Activated CD4-positive, alpha-beta T cell treated with anti-CD3 and anti-CD28 coated beads, Interleukin-2, amount 10 ng/mL, durations not matched to agents 7 days and 5 days (primary cell): ENCODE data around the gene HERC2. TPM values are rescaled to one million over a fixed set of nuclear protein-coding genes. Genes with fewer than 3 reads are reported as not detected.
"Not testable (repeated sequence)": the region's sequence is repeated elsewhere in the genome, so short reads cannot be mapped to it uniquely, and the experiment has no call there.

Source experiments
- CTCF ChIA-PET: fragments of 350-600 bp; sonication (Branson Sonifier 250); formaldehyde crosslinking; loops from one replicate; lab custom pipeline; 2021; ENCODE audit warnings: antibody characterized with exemption; lab: Charles Lee
- POLR2A ChIA-PET: fragments of 350-600 bp; sonication (Branson Sonifier 250); formaldehyde crosslinking; loops from one replicate; lab custom pipeline; 2021; ENCODE audit warnings: antibody characterized with exemption; lab: Charles Lee
- DNase-seq: peaks from one replicate; pipeline ENCODE4 v3.0.0-alpha.2; 2020
- H3K27ac Mint-ChIP-seq: one replicate; pipeline ENCODE4 v1.8.0; 2021; ENCODE audit warnings: mild to moderate bottlenecking, moderate library complexity, mixed read lengths
- H3K27me3 Mint-ChIP-seq: one replicate; pipeline ENCODE4 v1.8.0; 2021; ENCODE audit warnings: mixed read lengths
- H3K36me3 Mint-ChIP-seq: one replicate; pipeline ENCODE4 v1.8.0; 2021; ENCODE audit warnings: low read depth, mixed read lengths
- H3K4me1 Mint-ChIP-seq: one replicate; pipeline ENCODE4 v1.8.0; 2021; ENCODE audit warnings: mixed read lengths
- H3K4me3 Mint-ChIP-seq: one replicate; pipeline ENCODE4 v1.8.0; 2021; ENCODE audit warnings: mild to moderate bottlenecking, moderate library complexity, mixed read lengths
- H3K9me3 Mint-ChIP-seq: one replicate; pipeline ENCODE4 v1.8.0; 2021; ENCODE audit warnings: mixed read lengths
- total RNA-seq, 2 experiments: library from RNA; stranded (reverse); gene quantifications; one replicate each; pipeline ENCODE4 v1.2.3, GENCODE V29; 2021

HERC2 gene
- total RNA-seq, 2 experiments from 2014 or later, result 47.8 to 48.2 TPM

DNA sequence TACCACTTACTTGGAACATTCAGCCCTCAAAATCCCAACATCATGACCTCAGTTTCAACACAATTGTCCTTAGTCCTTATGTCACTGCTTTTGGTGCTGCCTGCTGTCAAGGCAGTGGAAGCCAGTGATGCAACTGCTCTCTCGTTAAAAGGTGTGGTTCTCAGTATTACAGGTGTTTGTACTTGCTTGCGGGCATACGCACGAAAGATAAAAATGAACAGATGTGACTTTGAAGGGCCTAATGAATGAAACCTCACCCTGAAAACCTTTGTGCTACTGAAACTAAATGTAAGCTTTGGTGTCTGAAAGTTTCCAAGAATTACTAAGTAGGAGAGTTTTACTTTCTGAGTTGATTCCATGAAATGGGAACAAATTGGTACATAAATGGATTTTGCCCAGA, 25.2 kb downstream of the HERC2 start:
- H3K4me1 Mint-ChIP-seq, H3K27ac Mint-ChIP-seq, H3K4me3 Mint-ChIP-seq, H3K27me3 Mint-ChIP-seq, DNase-seq, CTCF ChIA-PET, H3K9me3 Mint-ChIP-seq, POLR2A ChIA-PET: not testable (repeated sequence)
- H3K36me3 Mint-ChIP-seq, result peaks cover 18% of the 10 kb centered on the region

DNA sequence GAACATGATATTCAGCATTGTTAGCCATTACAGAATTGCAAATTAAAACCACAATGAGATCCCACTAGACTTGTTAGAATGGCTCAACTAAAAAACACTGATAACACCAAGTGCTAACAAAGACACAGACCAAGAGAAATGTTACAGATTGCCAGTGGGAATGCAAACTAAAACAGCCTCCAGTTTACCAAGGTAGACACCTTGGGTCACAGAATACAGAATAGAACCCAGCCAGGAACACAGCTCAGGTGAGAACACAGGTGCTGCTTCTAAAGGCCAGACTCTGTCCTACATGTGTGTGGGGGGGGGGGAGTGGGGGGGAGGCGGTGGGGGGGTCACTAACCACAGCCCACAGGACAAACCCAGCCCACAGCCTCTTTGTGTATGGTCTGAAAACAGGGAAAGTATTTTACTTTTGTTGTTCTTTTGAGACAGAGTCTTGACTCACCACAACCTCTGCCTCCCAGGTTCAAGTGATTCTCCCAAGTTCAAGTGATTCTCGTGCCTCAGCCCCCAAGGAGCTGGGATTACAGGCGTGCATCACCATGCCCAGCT, 26.9 kb downstream of the HERC2 start:
- H3K4me3 Mint-ChIP-seq, H3K27me3 Mint-ChIP-seq, CTCF ChIA-PET, H3K9me3 Mint-ChIP-seq, POLR2A ChIA-PET, DNase-seq, H3K4me1 Mint-ChIP-seq, H3K27ac Mint-ChIP-seq: not testable (repeated sequence)
- H3K36me3 Mint-ChIP-seq, result peaks cover 31% of the 10 kb centered on the region

DNA sequence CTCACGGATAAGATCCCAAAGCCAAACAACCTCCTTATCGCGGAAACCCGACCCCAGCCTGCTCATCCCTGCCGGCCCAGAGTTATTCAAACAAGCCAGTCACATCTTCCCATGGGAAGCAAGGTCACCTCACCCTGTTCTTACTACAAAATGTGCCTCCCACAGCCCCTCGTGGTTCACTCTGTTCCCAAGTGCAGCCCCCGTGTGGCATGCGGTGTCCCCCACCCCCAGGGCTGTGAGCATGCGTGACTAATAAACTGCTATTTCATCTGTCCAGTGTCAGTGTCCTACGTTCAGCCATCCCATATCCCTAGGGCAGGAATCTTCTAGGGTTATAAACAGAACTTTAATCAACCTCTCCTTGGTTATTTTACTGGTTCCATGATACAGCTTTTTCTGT, 27.4 kb downstream of the HERC2 start:
- DNase-seq, H3K4me1 Mint-ChIP-seq, H3K4me3 Mint-ChIP-seq, H3K27ac Mint-ChIP-seq, H3K9me3 Mint-ChIP-seq, H3K27me3 Mint-ChIP-seq, CTCF ChIA-PET, POLR2A ChIA-PET: not testable (repeated sequence)
- H3K36me3 Mint-ChIP-seq, result peaks cover 36% of the 10 kb centered on the region

DNA sequence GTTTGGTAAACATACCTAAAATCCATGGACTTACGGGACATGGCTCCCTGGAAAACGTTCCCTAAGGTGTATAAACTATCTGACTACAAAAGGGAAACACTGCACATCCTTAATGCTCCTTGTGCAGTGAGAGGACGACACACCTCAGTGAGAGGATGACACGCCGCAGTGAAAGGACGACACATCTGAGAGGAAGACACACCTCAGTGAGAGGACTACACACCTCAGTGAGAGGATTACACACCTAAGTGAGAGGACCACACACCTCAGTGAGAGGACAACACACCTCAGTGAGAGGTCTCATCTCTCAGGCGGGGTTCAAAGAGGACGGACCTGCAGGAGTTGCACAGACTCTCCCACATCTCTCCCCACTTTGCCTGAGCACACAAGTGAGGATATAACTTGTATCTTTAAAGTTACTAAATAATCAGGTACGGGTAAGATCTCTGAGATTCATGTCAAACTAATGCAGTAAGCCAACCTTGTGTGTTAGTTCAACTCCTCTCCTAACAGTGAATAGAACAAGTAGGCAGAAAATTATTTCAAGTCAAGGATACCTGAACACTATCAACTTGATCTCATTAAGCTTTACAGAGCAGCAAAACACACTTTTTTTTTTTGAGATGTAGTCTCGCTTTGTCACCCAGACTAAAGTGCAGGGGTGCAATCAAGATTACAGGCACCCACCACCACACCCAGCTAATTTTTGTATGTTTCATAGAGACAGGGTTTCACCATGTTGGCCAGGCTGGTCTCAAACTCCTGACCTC, 32.1 kb downstream of the HERC2 start:
- Mint-ChIP-seq H3K4me3 (no peak overlapping the region), H3K27me3 (no peaks in the 10 kb centered on the region), H3K4me1 (peaks cover 2% of the 10 kb centered on the region), H3K36me3 (peaks cover 41% of the 10 kb centered on the region), H3K27ac (no peak overlapping the region), H3K9me3 (peaks cover 8% of the 10 kb centered on the region)
- ChIA-PET CTCF (no interaction called here), POLR2A (no interaction called here)
- no peak for DNase-seq

DNA sequence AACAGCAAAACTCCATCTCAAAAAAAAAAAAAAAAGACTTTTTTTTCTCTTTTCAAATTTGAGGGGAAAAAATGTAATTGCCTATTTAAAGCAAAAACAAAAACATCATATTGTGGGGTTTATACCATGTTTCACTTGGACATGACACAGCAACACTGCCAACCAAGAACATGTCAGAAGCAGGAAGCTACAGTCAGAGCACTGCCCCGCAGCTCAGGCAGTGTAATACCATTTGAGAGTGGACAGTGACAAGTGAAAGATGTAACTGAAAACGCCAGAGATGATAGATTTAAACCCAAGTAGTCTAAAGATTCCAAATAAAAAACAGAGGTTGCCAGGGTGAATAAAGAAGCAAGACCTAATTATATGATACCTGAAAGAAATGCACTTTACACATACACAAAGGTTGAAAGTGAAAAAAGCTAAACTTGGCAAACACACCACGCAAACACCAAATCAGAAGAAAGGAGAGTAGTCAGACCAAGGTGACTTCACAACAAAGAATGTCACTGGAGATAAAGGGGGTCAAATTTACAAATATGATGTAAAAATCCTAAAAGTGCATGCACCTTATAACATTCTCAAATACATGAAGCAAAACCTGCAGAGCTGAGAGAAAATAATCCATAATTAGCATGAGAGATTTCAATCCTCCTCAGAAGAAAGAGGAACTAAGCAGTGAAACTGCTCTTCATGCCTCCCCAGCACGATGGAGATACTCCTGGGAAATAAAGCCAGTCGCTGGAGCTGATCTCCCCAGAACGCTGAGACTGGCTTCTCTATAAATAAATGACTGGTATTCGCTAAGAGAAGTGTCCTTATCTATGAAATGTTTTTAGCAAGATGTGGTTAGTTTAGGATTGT, 32.9 kb downstream of the HERC2 start:
- H3K9me3 Mint-ChIP-seq, H3K27me3 Mint-ChIP-seq, POLR2A ChIA-PET, DNase-seq, H3K4me1 Mint-ChIP-seq, H3K4me3 Mint-ChIP-seq, CTCF ChIA-PET, H3K27ac Mint-ChIP-seq: not testable (repeated sequence)
- peaks cover 44% of the 10 kb centered on the region for H3K36me3 Mint-ChIP-seq

DNA sequence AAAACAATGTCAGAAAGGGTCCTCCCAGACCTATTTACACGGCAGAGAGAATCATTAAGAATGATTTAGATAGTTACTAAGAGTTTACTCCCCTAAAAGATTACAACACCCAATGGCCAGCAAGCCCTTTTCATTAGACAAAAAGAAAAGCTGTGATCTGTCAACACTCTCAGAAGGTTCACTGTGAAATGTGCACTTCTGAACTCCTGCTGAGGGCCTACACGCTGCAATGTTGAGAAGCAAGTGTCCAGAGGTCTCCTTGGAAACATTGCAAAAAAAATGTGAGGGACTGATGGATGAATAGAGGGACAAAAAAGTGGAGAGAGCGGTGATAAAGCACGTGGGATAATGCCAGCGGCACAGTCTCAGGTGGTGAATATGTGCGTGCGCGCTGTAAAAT, 35.3 kb downstream of the HERC2 start:
- Mint-ChIP-seq H3K4me1 (peaks cover 12% of the 10 kb centered on the region), H3K9me3 (peaks cover 16% of the 10 kb centered on the region), H3K36me3 (peaks cover 48% of the 10 kb centered on the region)
- H3K27ac Mint-ChIP-seq, DNase-seq, CTCF ChIA-PET, H3K4me3 Mint-ChIP-seq, POLR2A ChIA-PET, H3K27me3 Mint-ChIP-seq: not testable (repeated sequence)

DNA sequence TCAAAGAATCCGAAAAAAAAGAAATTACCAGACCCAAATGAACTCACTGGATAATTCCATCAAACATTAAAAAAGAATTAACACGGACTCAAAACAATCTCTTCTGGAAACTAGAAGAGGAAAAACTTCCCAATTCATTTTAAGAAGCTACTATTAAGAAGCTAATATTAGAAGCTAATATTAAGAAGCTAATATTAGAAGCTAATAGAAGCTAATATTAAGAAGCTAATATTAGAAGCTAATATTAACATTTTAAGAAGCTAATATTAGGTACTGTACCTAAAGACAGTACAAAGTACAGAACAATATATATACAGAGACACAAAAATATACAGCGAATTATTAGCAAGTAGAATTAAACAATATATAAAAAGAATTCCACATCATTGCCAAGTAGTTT, 35.9 kb downstream of the HERC2 start:
- peaks cover 12% of the 10 kb centered on the region for H3K4me1 Mint-ChIP-seq
- CTCF ChIA-PET, result no interaction called here
- peaks cover 44% of the 10 kb centered on the region for H3K36me3 Mint-ChIP-seq
- no peaks in the 10 kb centered on the region for H3K27me3 Mint-ChIP-seq
- POLR2A ChIA-PET, result no interaction called here
- no peak overlapping the region for H3K27ac Mint-ChIP-seq
- peaks cover 16% of the 10 kb centered on the region for H3K9me3 Mint-ChIP-seq
- DNase-seq, result no peak
- no peak overlapping the region for H3K4me3 Mint-ChIP-seq

DNA sequence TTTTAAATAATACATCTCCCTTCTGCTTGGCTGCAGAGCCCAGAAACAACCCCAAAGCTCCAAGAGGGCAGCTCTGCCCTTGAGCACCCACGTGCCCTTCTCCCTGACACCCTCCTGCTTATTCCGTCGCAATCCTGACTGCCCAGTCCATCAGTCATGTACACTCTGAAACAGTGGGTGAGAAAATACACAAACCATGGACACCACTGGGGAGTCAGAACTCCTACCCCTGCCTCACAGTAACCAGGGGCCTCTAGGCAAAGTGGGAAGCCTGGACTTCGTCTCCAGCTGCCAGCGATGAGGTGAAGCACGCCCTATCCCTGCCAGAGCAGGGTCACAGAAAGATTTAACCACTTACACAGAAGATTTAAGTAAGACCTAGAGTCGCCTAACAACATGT, 40.1 kb downstream of the HERC2 start:
- Mint-ChIP-seq H3K36me3 (peaks cover 29% of the 10 kb centered on the region), H3K27ac (no peak overlapping the region), H3K9me3 (peaks cover 8% of the 10 kb centered on the region), H3K4me1 (peaks cover 12% of the 10 kb centered on the region), H3K27me3 (no peaks in the 10 kb centered on the region), H3K4me3 (no peak overlapping the region)
- ChIA-PET CTCF (no interaction called here), POLR2A (no interaction called here)
- no peak for DNase-seq

DNA sequence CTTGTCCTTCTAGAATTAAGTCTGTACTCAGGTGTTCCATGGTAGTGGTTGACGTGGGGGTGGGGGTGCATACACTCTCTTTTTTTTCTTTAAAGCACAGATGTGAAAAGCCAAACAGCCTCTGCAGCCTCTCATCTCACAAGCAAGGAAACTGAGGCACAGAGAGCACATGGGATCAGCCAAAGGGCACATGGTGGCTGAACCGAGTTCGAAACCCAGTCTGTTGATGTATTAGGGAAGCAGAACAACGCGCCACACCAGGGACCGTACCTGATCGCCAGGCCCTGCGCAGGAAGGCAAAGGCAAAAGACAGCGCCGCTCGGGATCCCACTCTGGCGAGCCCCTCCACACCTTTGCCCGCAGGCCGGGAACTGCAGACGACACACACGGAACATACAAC, 47.3 kb downstream of the HERC2 start:
- Mint-ChIP-seq H3K9me3 (no peaks in the 10 kb centered on the region), H3K4me1 (no peaks in the 10 kb centered on the region), H3K27me3 (no peaks in the 10 kb centered on the region), H3K27ac (no peak overlapping the region), H3K36me3 (peaks cover 9% of the 10 kb centered on the region), H3K4me3 (no peak overlapping the region)
- no peak for DNase-seq
- POLR2A ChIA-PET, result no interaction called here
- CTCF ChIA-PET, result no interaction called here

DNA sequence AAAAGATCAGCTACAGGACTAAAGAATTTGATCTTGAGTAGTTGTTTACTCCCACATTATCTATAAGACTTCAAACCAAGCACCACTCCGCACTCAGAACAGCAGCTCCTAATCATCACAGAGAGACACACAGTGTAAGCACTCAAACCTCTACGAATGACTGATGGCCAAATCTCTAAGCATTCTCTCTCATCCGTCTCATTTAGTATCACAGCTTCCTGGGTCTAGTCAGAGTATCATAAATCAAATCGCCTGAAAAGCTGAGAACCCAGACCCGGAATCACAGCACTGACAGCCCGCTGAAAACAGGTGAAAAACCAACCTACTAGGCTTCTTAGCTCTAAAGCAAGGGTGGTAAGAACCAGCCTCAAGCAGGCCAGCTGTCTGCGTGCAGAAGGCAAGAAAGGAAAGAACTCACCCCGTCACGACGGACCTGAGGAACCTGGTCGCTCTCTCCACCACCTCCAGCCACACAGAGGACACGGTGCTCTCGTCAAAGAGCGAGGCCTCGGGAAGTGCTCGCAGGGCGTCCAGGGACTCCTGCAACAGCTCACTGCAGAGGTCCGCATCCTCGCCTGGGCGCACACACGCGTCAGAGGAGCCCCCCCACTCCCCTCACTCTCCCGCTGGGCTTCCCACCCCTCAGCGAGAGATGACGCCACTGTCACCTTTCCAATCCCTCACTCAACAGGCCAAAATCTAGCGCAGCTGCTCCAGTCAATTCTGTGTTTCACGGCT, 47.9 kb downstream of the HERC2 start:
- peaks cover 13% of the 10 kb centered on the region for H3K36me3 Mint-ChIP-seq
- ChIA-PET POLR2A (no interaction called here), CTCF (no interaction called here)
- H3K27ac Mint-ChIP-seq, result no peak overlapping the region
- H3K27me3 Mint-ChIP-seq, result no peaks in the 10 kb centered on the region
- H3K4me3 Mint-ChIP-seq, result no peak overlapping the region
- DNase-seq, result no peak
- H3K9me3 Mint-ChIP-seq, result no peaks in the 10 kb centered on the region
- H3K4me1 Mint-ChIP-seq, result no peaks in the 10 kb centered on the region

DNA sequence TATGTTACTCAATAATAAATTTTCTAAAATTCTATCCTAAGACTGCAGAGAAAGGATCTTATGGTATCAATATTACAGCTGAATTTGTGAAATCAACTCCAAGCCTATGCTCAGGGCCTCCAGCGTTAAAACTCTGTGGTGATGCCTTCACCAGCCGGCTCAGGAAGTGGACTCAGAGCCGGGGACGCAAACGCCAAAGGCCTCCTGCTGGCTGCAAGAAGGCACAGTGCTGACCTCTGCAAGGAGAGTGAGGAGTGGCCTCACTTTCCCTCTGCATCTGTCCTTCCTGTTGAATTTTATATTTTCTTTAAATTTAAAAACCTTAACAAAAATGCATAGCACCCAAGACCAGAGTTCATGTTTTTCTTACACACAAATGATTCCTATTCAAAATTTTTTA, 48.5 kb downstream of the HERC2 start:
- H3K36me3 Mint-ChIP-seq, result peaks cover 17% of the 10 kb centered on the region
- POLR2A ChIA-PET, result no interaction called here
- CTCF ChIA-PET, result no interaction called here
- H3K4me3 Mint-ChIP-seq, result no peak overlapping the region
- H3K9me3 Mint-ChIP-seq, result no peaks in the 10 kb centered on the region
- no peaks in the 10 kb centered on the region for H3K27me3 Mint-ChIP-seq
- no peaks in the 10 kb centered on the region for H3K4me1 Mint-ChIP-seq
- H3K27ac Mint-ChIP-seq, result no peak overlapping the region
- no peak for DNase-seq

DNA sequence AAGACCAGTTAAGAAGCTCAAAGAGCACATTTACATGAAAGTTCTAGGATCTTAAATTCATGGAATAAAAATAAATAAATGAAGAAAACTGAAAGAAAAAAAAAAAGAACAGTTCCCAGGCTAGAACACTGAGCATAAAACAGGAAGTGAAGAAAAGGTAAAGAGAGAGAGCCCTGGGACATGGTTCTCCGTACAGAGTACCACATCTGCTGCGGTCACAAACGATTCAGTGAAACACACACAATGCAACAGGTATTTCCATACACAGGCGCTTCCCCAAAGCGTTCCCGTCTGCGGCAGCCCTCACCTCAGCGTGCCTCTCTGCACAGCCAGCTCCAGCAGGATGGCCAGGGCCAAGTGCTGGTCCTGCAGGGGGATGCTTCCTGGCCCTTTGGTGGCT, 49.4 kb downstream of the HERC2 start:
- Mint-ChIP-seq H3K27me3 (no peaks in the 10 kb centered on the region), H3K4me3 (no peak overlapping the region), H3K36me3 (peaks cover 24% of the 10 kb centered on the region), H3K9me3 (no peaks in the 10 kb centered on the region), H3K27ac (no peak overlapping the region), H3K4me1 (no peaks in the 10 kb centered on the region)
- DNase-seq, result no peak
- CTCF ChIA-PET, result no interaction called here
- POLR2A ChIA-PET, result no interaction called here
